Vagina (tissue), 2 donors: Measurements from ENCODE around the gene DACT1. TPM values are rescaled to one million over a fixed set of nuclear protein-coding genes. Genes with fewer than 3 reads are reported as not detected.

Experiments used
- DNase-seq, 2 donors: peaks; one replicate each; pipeline ENCODE4 v3.0.0-alpha.2; 2017; ENCODE audit errors: extremely low spot score in 2 of 2
- H3K27ac ChIP-seq: fragments of 200-600 bp; sonication (generic); one replicate; pipeline ENCODE4 v1.5.1; 2019
- H3K27me3 ChIP-seq: fragments of 200-600 bp; sonication (generic); one replicate; pipeline ENCODE4 v1.5.1; 2019
- H3K36me3 ChIP-seq, 2 donors: fragments of 200-600 bp; sonication (generic); one replicate each; pipeline ENCODE4 v1.5.1; 2017 to 2019
- H3K4me1 ChIP-seq: fragments of 200-600 bp; sonication (generic); one replicate; pipeline ENCODE4 v1.5.1; 2019
- H3K4me3 ChIP-seq, 2 donors: fragments of 200-600 bp; sonication (generic); 1 replicate in 1 of 2; 2 replicates in 1 of 2; pipeline ENCODE4 v1.5.1; 2016 to 2019
- H3K9me3 ChIP-seq: fragments of 200-600 bp; sonication (generic); one replicate; pipeline ENCODE4 v1.5.1; 2019
- CTCF ChIP-seq, 3 experiments: fragments of 450-650 bp in 2 of 3; fragments of 200-600 bp in 1 of 3; sonication (generic) in 1 of 3; IDR thresholded peaks; one replicate each; pipeline ENCODE4 v1.5.1; 2017 to 2019; ENCODE audit warnings: antibody characterized with exemption in 3 of 3, mild to moderate bottlenecking in 2 of 3, moderate library complexity in 2 of 3
- POLR2A ChIP-seq, 2 donors: fragments of 450-650 bp; IDR thresholded peaks; one replicate each; pipeline ENCODE4 v1.6.1; 2017; ENCODE audit warnings: antibody characterized with exemption in 2 of 2, mild to moderate bottlenecking in 2 of 2, moderate library complexity in 2 of 2
- POLR2AphosphoS5 ChIP-seq, 2 donors: sonication (generic); formaldehyde crosslinking; IDR thresholded peaks; one replicate each; pipeline ENCODE4 v1.9.0; 2017; ENCODE audit warnings: antibody characterized with exemption in 2 of 2, mild to moderate bottlenecking in 2 of 2, low read depth in 1 of 2; ENCODE audit not compliant: insufficient read depth in 1 of 2
- intact Hi-C: fragments of 100-400 bp; cut with DNase I; formaldehyde crosslinking; loops from one replicate; pipeline ENCODE4 v1.15.1; 2023
- total RNA-seq: library from RNA; depleted of rRNA; stranded (reverse); fragments of >200 nt; gene quantifications from one replicate; pipeline ENCODE4 v1.2.3, GENCODE V29; 2016

Gene DACT1
- total RNA-seq, 1 donor from 2014 or later, result 9.8 TPM

- H3K27me3 ChIP-seq, result no peaks in the 10 kb centered on the region
- no peaks in the 10 kb centered on the region for H3K36me3 ChIP-seq
- no peaks in the 10 kb centered on the region for H3K9me3 ChIP-seq
- H3K4me1 ChIP-seq, result no peaks in the 10 kb centered on the region
- intact Hi-C loops, result no loop called here
- H3K4me3 ChIP-seq, result no peak overlapping the region
- TF ChIP-seq POLR2AphosphoS5 (IDR thresholded peaks at IDR 0.05; ENCODE audit: insufficient read depth in 1 of 2, low read depth in 1 of 2) (no peak), POLR2A (IDR thresholded peaks at IDR 0.05) (no peak), CTCF (IDR thresholded peaks at IDR 0.05) (no peak)
- DNase-seq, result no peak
- no peak overlapping the region for H3K27ac ChIP-seq
Observed at GRCh38 chr14:58671024-58671423, 33.3 kb downstream of the DACT1 start.

- intact Hi-C loops, result no loop called here
Observed at GRCh38 chr14:58671436-58671835, 33.7 kb downstream of the DACT1 start.

GRCh38 chr14:58673722-58674121 lies 36.0 kb downstream of the DACT1 start:
- intact Hi-C loops, result no loop called here
- no peaks in the 10 kb centered on the region for H3K27me3 ChIP-seq
- TF ChIP-seq CTCF (IDR thresholded peaks at IDR 0.05), result no peak
- no peak for TF ChIP-seq POLR2AphosphoS5 (IDR thresholded peaks at IDR 0.05; ENCODE audit: insufficient read depth in 1 of 2, low read depth in 1 of 2)
- TF ChIP-seq POLR2A (IDR thresholded peaks at IDR 0.05), result no peak
- no peak for DNase-seq
- H3K9me3 ChIP-seq, result no peaks in the 10 kb centered on the region
- no peaks in the 10 kb centered on the region for H3K4me1 ChIP-seq
- H3K27ac ChIP-seq, result no peak overlapping the region
- H3K36me3 ChIP-seq, result no peaks in the 10 kb centered on the region
- H3K4me3 ChIP-seq, result no peak overlapping the region

More at GRCh38 chr14:58671436-58671835, 33.7 kb downstream of the DACT1 start:
- TF ChIP-seq POLR2AphosphoS5 (IDR thresholded peaks at IDR 0.05; ENCODE audit: insufficient read depth in 1 of 2, low read depth in 1 of 2) (no peak), POLR2A (IDR thresholded peaks at IDR 0.05) (no peak), CTCF (IDR thresholded peaks at IDR 0.05) (no peak)
- Histone ChIP-seq H3K27ac (no peak overlapping the region), H3K4me3 (no peak overlapping the region), H3K9me3 (no peaks in the 10 kb centered on the region), H3K4me1 (no peaks in the 10 kb centered on the region), H3K36me3 (no peaks in the 10 kb centered on the region), H3K27me3 (no peaks in the 10 kb centered on the region)
- DNase-seq, result no peak

- Histone ChIP-seq H3K27ac (no peak overlapping the region), H3K27me3 (no peaks in the 10 kb centered on the region), H3K36me3 (no peaks in the 10 kb centered on the region), H3K4me1 (no peaks in the 10 kb centered on the region), H3K9me3 (no peaks in the 10 kb centered on the region), H3K4me3 (no peak overlapping the region)
- intact Hi-C loops, result no loop called here
- no peak for DNase-seq
- TF ChIP-seq POLR2AphosphoS5 (IDR thresholded peaks at IDR 0.05; ENCODE audit: insufficient read depth in 1 of 2, low read depth in 1 of 2), result no peak
- TF ChIP-seq POLR2A (IDR thresholded peaks at IDR 0.05), result no peak
- TF ChIP-seq CTCF (IDR thresholded peaks at IDR 0.05), result no peak
Observed at GRCh38 chr14:58677001-58677400, 39.2 kb downstream of the DACT1 start.

GRCh38 chr14:58677517-58677916 lies 39.8 kb downstream of the DACT1 start:
- TF ChIP-seq POLR2AphosphoS5 (IDR thresholded peaks at IDR 0.05; ENCODE audit: insufficient read depth in 1 of 2, low read depth in 1 of 2) (no peak), POLR2A (IDR thresholded peaks at IDR 0.05) (no peak), CTCF (IDR thresholded peaks at IDR 0.05) (no peak)
- H3K9me3 ChIP-seq, result no peaks in the 10 kb centered on the region
- no peaks in the 10 kb centered on the region for H3K4me1 ChIP-seq
- no peaks in the 10 kb centered on the region for H3K27me3 ChIP-seq
- DNase-seq, result no peak
- no peaks in the 10 kb centered on the region for H3K36me3 ChIP-seq
- H3K27ac ChIP-seq, result no peak overlapping the region
- intact Hi-C loops, result no loop called here
- H3K4me3 ChIP-seq, result no peak overlapping the region
